Heart right ventricle (tissue), 16 donors: Measurements from ENCODE around the gene S100A10. TPM values are rescaled to one million over a fixed set of nuclear protein-coding genes. Genes with fewer than 3 reads are reported as not detected.
A peak's percentile ranks its signal among the peaks of the same experiment; 100 is the strongest.

ENCODE experiments used
- ATAC-seq, 8 donors: fragments of 200-7000 bp; cut with Tn5 transposase; one replicate each; pipeline ENCODE4 v1.9.1; 2020; ENCODE audit warnings: mild to moderate bottlenecking in 8 of 8, moderate library complexity in 8 of 8, moderate number of reproducible peaks in 1 of 8
- DNase-seq, 2 donors: peaks; one replicate each; pipeline ENCODE4 v3.0.0-alpha.2; 2020
- H3K27ac ChIP-seq, 10 donors: fragments of 200-600 bp; sonication (generic) in 2 of 10; one replicate each; pipeline versions ENCODE4 v1.5.0 to v1.8.0; 2020 to 2022; ENCODE audit warnings: mild to moderate bottlenecking in 3 of 10
- H3K27me3 ChIP-seq, 7 donors: fragments of 200-600 bp; one replicate each; pipeline ENCODE4 v1.8.0; 2021 to 2022; ENCODE audit warnings: mild to moderate bottlenecking in 2 of 7
- H3K36me3 ChIP-seq, 9 donors: fragments of 200-600 bp; sonication (generic) in 1 of 9; one replicate each; pipeline versions ENCODE4 v1.5.0 to v1.8.0; 2020 to 2022; ENCODE audit warnings: mild to moderate bottlenecking in 2 of 9
- H3K4me1 ChIP-seq, 9 donors: fragments of 200-600 bp; sonication (generic) in 1 of 9; one replicate each; pipeline versions ENCODE4 v1.5.0 to v1.8.0; 2020 to 2022; ENCODE audit warnings: mild to moderate bottlenecking in 4 of 9
- H3K4me3 ChIP-seq, 10 donors: fragments of 200-600 bp; sonication (generic) in 2 of 10; one replicate each; pipeline versions ENCODE4 v1.5.0 to v1.8.0; 2020 to 2022; ENCODE audit warnings: mild to moderate bottlenecking in 7 of 10, moderate library complexity in 2 of 10
- H3K9me3 ChIP-seq, 11 donors: fragments of 200-600 bp in 10 of 11; sonication (generic) in 2 of 11; one replicate each; pipeline versions ENCODE4 v1.5.0 to v1.8.0; 2013 to 2022; ENCODE audit warnings: mild to moderate bottlenecking in 2 of 11, control low read depth in 1 of 11, moderate library complexity in 1 of 11
- CTCF ChIP-seq, 9 donors: fragments of 200-600 bp; sonication (generic) in 2 of 9; IDR thresholded peaks; one replicate each; pipeline versions ENCODE4 v1.5.0 to v1.8.0; 2021 to 2022; ENCODE audit warnings: antibody characterized with exemption in 9 of 9, mild to moderate bottlenecking in 5 of 9, moderate library complexity in 1 of 9
- WGBS, 2 donors: extraction: QIAGEN DNeasy Blood & Tissue Kit; methylation state at CpG; one replicate each; pipeline ENCODE4 v1.1.7; 2013; ENCODE audit warnings: inconsistent platforms in 1 of 2; 5-methylcytosine and 5-hydroxymethylcytosine counted together
- intact Hi-C, 10 donors: fragments of 100-400 bp; cut with DNase I; formaldehyde crosslinking; loops; one replicate each; pipeline versions ENCODE4 v1.11.1 to v1.14.2; 2022
- polyA plus RNA-seq, 2 donors: library from polyadenylated mRNA; stranded (reverse); fragments of 200-250 nt; gene quantifications; one replicate each; pipeline ENCODE4 v1.2.3, GENCODE V29; 2013
- total RNA-seq, 10 donors: library from RNA; stranded (reverse); fragmentation: NEBNext Ultra II Directional in 3 of 10; extraction: Animal tissue kit (Norgen Biotek cat#: 25700) in 3 of 10; gene quantifications; one replicate each; pipeline versions ENCODE4 v1.2.1 to v1.2.4, GENCODE V29; 2021 to 2023
- donor health status: Arrhythmogenic right ventricular cardiomyopathy.
- donor health status: ischemic (EF 13 %, LVEDD 7.1; RV severe dilation, severe dysfunction).
- donor health status: healthy with polysubstance abuse.
- donor health status: DM: no; HTN: yes; CAD: no.
- donor health status: DM: no; HTN: no; CAD: no.
- donor health status: ischemic (EF 25% LVEDD 6.9; RV normal size, moderate dysfunction).
- donor health status: ischemic (EF 25% LVEDD 5.7; RV mildly dilated, moderate dysfunction).
- donor health status: healthy.
- donor health status: DM: yes; HTN: yes; CAD: no.
- donor health status: Ischemic cardiomyopathy.
- donor health status: ischemic (EF 35%, LVEDD 5.7; RV mildly dilated, moderate dysfunction).
- donor health status: nonischemic (EF 11% LVEDD 7.7; RV severe dilation, severe dysfunction).
- donor health status: DM: yes; HTN: yes; CAD: no.
- donor health status: PGD.
- donor health status: ischemic (EF 29% LVEDD 5.4; RV normal size, mild dysfunction).
- donor health status: nonischemic (EF 23%, LVEDD 6.1; RV moderate dilation, normal function).

The S100A10 gene
- total and polyA plus RNA-seq, 12 donors: 71.3 to 519 (median 245) TPM

- intact Hi-C loops: no loop called here
- ATAC-seq (no peak), DNase-seq (no peak)
- Histone ChIP-seq H3K4me3 (no peak overlapping the region), H3K27ac (no peak overlapping the region), H3K27me3 (no peaks in the 10 kb centered on the region), H3K9me3 (no peaks in the 10 kb centered on the region), H3K4me1 (peaks cover 0 to 56% (median 12%) of the 10 kb centered on the region in 9 donors), H3K36me3 (no peaks in the 10 kb centered on the region)
- WGBS, 2 donors: 66 to 67% methylated on average over 5 of the region's 5 CpGs
- TF ChIP-seq CTCF (IDR thresholded peaks at IDR 0.05): no peak
Observed at GRCh38 chr1:151970128-151970527, 23.5 kb downstream of the S100A10 start.

GRCh38 chr1:151968791-151969399 is 24.8 kb downstream of the S100A10 start:
- no peak for DNase-seq
- 74 to 83% methylated on average over 3 of the region's 3 CpGs for WGBS, 2 donors
- intact Hi-C loops: loop anchor here in 8 of 10 donors (1.0 to 5.0 kb wide), 4 partner anchors 26 to 33 kb away; no protein-coding TSS in a partner anchor

GRCh38 chr1:151968058-151968457 is 25.6 kb downstream of the S100A10 start:
- intact Hi-C loops: loop anchor here in 8 of 10 donors (1.0 to 5.0 kb wide), 4 partner anchors 27 to 34 kb away; no protein-coding TSS in a partner anchor

More at GRCh38 chr1:151968791-151969399, 24.8 kb downstream of the S100A10 start:
- Histone ChIP-seq H3K9me3 (no peaks in the 10 kb centered on the region), H3K36me3 (no peaks in the 10 kb centered on the region), H3K4me3 (no peak overlapping the region), H3K27ac (peak overlapping the region in 1 of 10 donors; percentile 24), H3K27me3 (no peaks in the 10 kb centered on the region), H3K4me1 (peaks cover 0 to 61% (median 19%) of the 10 kb centered on the region in 9 donors)
- TF ChIP-seq CTCF (IDR thresholded peaks at IDR 0.05): no peak
- ATAC-seq: no peak

GRCh38 chr1:151967091-151967490 is 26.6 kb downstream of the S100A10 start:
- DNase-seq: no peak
- WGBS, 2 donors: 63 to 79% methylated on average over 1 of the region's 1 CpG
- intact Hi-C loops: loop anchor here in 3 of 10 donors (5.0 kb wide), 1 partner anchor 35 kb away; no protein-coding TSS in a partner anchor
- Histone ChIP-seq H3K4me1 (peaks cover 0 to 52% (median 33%) of the 10 kb centered on the region in 9 donors), H3K27ac (no peak overlapping the region), H3K27me3 (no peaks in the 10 kb centered on the region), H3K36me3 (no peaks in the 10 kb centered on the region), H3K4me3 (no peak overlapping the region), H3K9me3 (no peaks in the 10 kb centered on the region)
- TF ChIP-seq CTCF (IDR thresholded peaks at IDR 0.05): no peak
- ATAC-seq: no peak

More at GRCh38 chr1:151968058-151968457, 25.6 kb downstream of the S100A10 start:
- Histone ChIP-seq H3K27me3 (no peaks in the 10 kb centered on the region), H3K36me3 (no peaks in the 10 kb centered on the region), H3K27ac (no peak overlapping the region), H3K9me3 (no peaks in the 10 kb centered on the region), H3K4me3 (no peak overlapping the region), H3K4me1 (peaks cover 0 to 57% (median 26%) of the 10 kb centered on the region in 9 donors)
- 35 to 43% methylated on average over 4 of the region's 4 CpGs for WGBS, 2 donors
- ATAC-seq: peak; percentile 47 to 83 (median 64)
- peak in 1 of 2 donors; percentile 36 for DNase-seq
- peak; percentile 55 to 79 (median 76) for TF ChIP-seq CTCF (IDR thresholded peaks at IDR 0.05)
